HepG2 (cell line): ENCODE results near the gene VDAC2. TPM values are rescaled to one million over a fixed set of nuclear protein-coding genes. Genes with fewer than 3 reads are reported as not detected.

Source experiments
- ATAC-seq: fragments of 200-7000 bp; cut with Tn5 transposase; 3 replicates; pipeline ENCODE4 v1.9.1; 2020; ENCODE audit warnings: mild to moderate bottlenecking, moderate library complexity
- BruUV-seq: library from RNA; stranded (reverse); fragments of 400-500 nt; replicated peaks from 2 replicates; lab custom pipeline; 2021; lab: Mats Ljungman, UMichigan
- CTCF ChIA-PET: fragments of 300-600 bp; formaldehyde crosslinking; extraction: SDS; loops from one replicate; lab custom pipeline; 2021; ENCODE audit warnings: low total read pairs, inconsistent platforms, low intra/inter-chr PET ratio; lab: Yijun Ruan, JAX
- POLR2A ChIA-PET: fragments of 350-600 bp; sonication (Branson Sonifier 250); formaldehyde crosslinking; loops from one replicate; lab custom pipeline; 2020; ENCODE audit warnings: antibody characterized with exemption, inconsistent platforms; lab: Yijun Ruan, JAX
- DNase-seq: peaks from one replicate; pipeline ENCODE4 v3.0.0-alpha.2; 2015; ENCODE audit warnings: low spot score
- FAIRE-seq: peaks from 3 replicates; lab custom pipeline; 2011; peaks lifted over from hg19 to GRCh38; lab: Jason Lieb, UNC
- H2AFZ ChIP-seq: one replicate; pipeline ENCODE4 v1.6.1; 2011; ENCODE audit warnings: low read length, inconsistent platforms
- H3K27ac ChIP-seq: fragments of 300-600 bp; 3 replicates; pipeline ENCODE4 v1.8.0; 2011; ENCODE audit warnings: mixed run types, mild to moderate bottlenecking, mixed read lengths, low read length, inconsistent platforms; ENCODE audit not compliant: insufficient read depth; ENCODE audit errors: extremely low read length
- H3K27me3 ChIP-seq, 2 experiments: fragments of 200-600 bp in 1 of 2; 2 replicates in 1 of 2; 3 replicates in 1 of 2; pipeline versions ENCODE4 v1.6.0 to v1.8.0; 2011; ENCODE audit warnings: low read length in 2 of 2, mild to moderate bottlenecking in 2 of 2, moderate library complexity in 2 of 2, inconsistent platforms in 1 of 2; ENCODE audit not compliant: insufficient read depth in 2 of 2, control insufficient read depth in 1 of 2
- H3K36me3 ChIP-seq, 2 experiments: fragments of 200-600 bp in 1 of 2; replicated peaks in 1 of 2; 2 replicates in 1 of 2; 3 replicates in 1 of 2; pipeline versions ENCODE4 v1.5.1 to v1.8.0; 2011; ENCODE audit warnings: low read length in 2 of 2, inconsistent platforms in 1 of 2; ENCODE audit not compliant: insufficient read depth in 2 of 2, control insufficient read depth in 1 of 2
- H3K4me1 ChIP-seq: 2 replicates; pipeline ENCODE4 v1.5.1; 2012; ENCODE audit warnings: low read length, inconsistent platforms; ENCODE audit not compliant: insufficient read depth
- H3K4me2 ChIP-seq: 2 replicates; pipeline ENCODE4 v1.6.0; 2011; ENCODE audit warnings: low read depth, low read length, inconsistent platforms
- H3K4me3 ChIP-seq, 3 experiments: fragments of 200-600 bp in 1 of 3; sonication (generic), shearing (Covaris generic) in 1 of 3; replicated peaks in 1 of 3; 2 replicates each; pipeline ENCODE4 v1.5.1; 2011 to 2016; ENCODE audit warnings: low read length in 3 of 3, inconsistent platforms in 2 of 3, low read depth in 2 of 3, mild to moderate bottlenecking in 2 of 3, control low read depth in 1 of 3, mixed read lengths in 1 of 3; ENCODE audit not compliant: insufficient read depth in 1 of 3
- H3K79me2 ChIP-seq: one replicate; pipeline ENCODE4 v1.6.1; 2011; ENCODE audit warnings: low read length, inconsistent platforms; ENCODE audit not compliant: insufficient read depth
- H3K9ac ChIP-seq: 2 replicates; pipeline ENCODE4 v1.6.0; 2011; ENCODE audit warnings: mild to moderate bottlenecking, low read depth, low read length, inconsistent platforms; ENCODE audit not compliant: insufficient read depth
- H3K9me3 ChIP-seq: 2 replicates; pipeline ENCODE4 v1.5.1; 2012; ENCODE audit warnings: mild to moderate bottlenecking, low read length
- H4K20me1 ChIP-seq: 2 replicates; pipeline ENCODE4 v1.6.0; 2011; ENCODE audit warnings: inconsistent platforms, mild to moderate bottlenecking, low read length, moderate library complexity; ENCODE audit not compliant: insufficient read depth
- ETV5 ChIP-seq: IDR thresholded peaks from 2 replicates; pipeline ENCODE4 v1.6.1; 2018; ENCODE audit warnings: missing biosample characterization, missing genetic modification reagents, inconsistent platforms, borderline replicate concordance
- EZH2 ChIP-seq: conservative IDR thresholded peaks from 2 replicates; pipeline ENCODE4 v1.6.1; 2012; ENCODE audit warnings: mild to moderate bottlenecking, low read depth, low read length, moderate library complexity
- KMT2A ChIP-seq: sonication (generic); formaldehyde crosslinking; IDR thresholded peaks from 2 replicates; pipeline ENCODE4 v1.4.0; 2020; ENCODE audit warnings: missing genetic modification reagents
- SATB2 ChIP-seq: sonication (generic); formaldehyde crosslinking; IDR thresholded peaks from 2 replicates; pipeline ENCODE4 v1.5.0; 2020; ENCODE audit warnings: missing genetic modification reagents
- ZFP62 ChIP-seq: sonication (generic); formaldehyde crosslinking; IDR thresholded peaks from 2 replicates; pipeline ENCODE4 v1.4.0; 2020; ENCODE audit warnings: missing genetic modification reagents
- ZNF17 ChIP-seq: sonication (generic); formaldehyde crosslinking; IDR thresholded peaks from 2 replicates; pipeline ENCODE4 v1.5.0; 2020; ENCODE audit warnings: mild to moderate bottlenecking, missing genetic modification reagents
- ZNF605 ChIP-seq: sonication (generic); formaldehyde crosslinking; IDR thresholded peaks from 2 replicates; pipeline ENCODE4 v1.8.0; 2022; ENCODE audit warnings: mild to moderate bottlenecking, missing genetic modification reagents
- ZNF800 ChIP-seq: sonication (generic); formaldehyde crosslinking; IDR thresholded peaks from 2 replicates; pipeline ENCODE4 v1.4.0; 2020; ENCODE audit warnings: missing genetic modification reagents
- WGBS: methylation state at CpG from one replicate; pipeline ENCODE4 v1.1.6; 2017; ENCODE audit warnings: low lambda C conversion rate; 5-methylcytosine and 5-hydroxymethylcytosine counted together
- in situ Hi-C: cut with HindIII; loops from 2 replicates; pipeline ENCODE4 v1.10.0; 2017; ENCODE audit warnings: low pct_unique_long_range_greater_than_20kb; ENCODE audit not compliant: extremely low pct_ligation_motif_present
- intact Hi-C: fragments of 100-400 bp; cut with micrococcal nuclease; formaldehyde crosslinking; loops from one replicate; pipeline ENCODE4 v1.10.0; 2022; ENCODE audit not compliant: unreplicated experiment
- polyA plus RNA-seq, 8 experiments: library from polyadenylated mRNA; depleted of rRNA in 3 of 8; stranded (reverse) in 7 of 8; unstranded in 1 of 8; fragments of >200 nt; fragmentation: Illumina TruSeq in 4 of 8; extraction: Trizol in 4 of 8; gene quantifications; 2 replicates each; pipeline versions ENCODE4 v1.2.1 to v1.2.3, GENCODE V29; 2011 to 2016; ENCODE audit warnings: low read depth in 4 of 8, missing spikeins in 1 of 8, mixed read lengths in 1 of 8; ENCODE audit not compliant: insufficient read depth in 1 of 8
- total RNA-seq, 5 experiments: library from RNA; depleted of rRNA; stranded (reverse); fragments of >200 nt; fragmentation: Illumina TruSeq; extraction: Trizol; gene quantifications; 2 replicates each; pipeline ENCODE4 v1.2.3, GENCODE V29; 2016; ENCODE audit warnings: low read depth in 1 of 5

Gene VDAC2
- total and polyA plus RNA-seq, 2 of the 13 experiments (the other 11 are each of a cell fraction or from before 2014, with no cell fraction given) = 67.9 to 222 TPM

- FAIRE-seq (no peak), ATAC-seq (no peak), DNase-seq (no peak)
- H3K79me2 ChIP-seq = peaks cover 67% of the 10 kb centered on the region
- 93% methylated on average over 2 of the region's 2 CpGs for WGBS
- H3K27ac ChIP-seq = peak overlapping the region; percentile 38
- intact Hi-C loops = no loop called here
- peaks cover 13 to 68% of the 10 kb centered on the region in 2 experiments for H3K36me3 ChIP-seq
- H3K27me3 ChIP-seq = no peaks in the 10 kb centered on the region; a peak in 1 of 5 replicates
- no peaks in the 10 kb centered on the region for H3K9me3 ChIP-seq
- peaks cover 67% of the 10 kb centered on the region for H3K4me1 ChIP-seq
- TF ChIP-seq ZNF800 (CRISPR knock-in tag) (no peak), KMT2A (no peak), EZH2 (no peak), ZNF605 (CRISPR knock-in tag) (0 out of 2 replicates have a peak, but pooled peaks have one; percentile 40), ZNF17 (CRISPR knock-in tag) (no peak), ZFP62 (no peak), ETV5 (CRISPR knock-in tag) (no peak), SATB2 (CRISPR knock-in tag) (no peak)
- H3K4me3 ChIP-seq = no peak overlapping the region
- no TSS peak for BruUV-seq
- H3K4me2 ChIP-seq = peak overlapping the region; percentile 44; the same call in 1 of the 2 replicates
- no peak overlapping the region for H2AFZ ChIP-seq
- H3K9ac ChIP-seq = no peak overlapping the region
- ChIA-PET CTCF (no interaction called here), POLR2A (interaction anchor here (1.0 to 6.8 kb wide), 7 partner anchors 9 to 114 kb away, joined by 3 to 55 read pairs (median 4); partner anchors contain the start of genes COMTD1, SAMD8 and VDAC2)
- in situ Hi-C loops = no loop called here
- peaks cover 45% of the 10 kb centered on the region for H4K20me1 ChIP-seq
These were observed 15.5 kb downstream of the VDAC2 start for GRCh38 chr10:75226095-75226494.
